Ishikawa (cell line): ENCODE results near the gene SEPTIN6.

Experiments
- CEBPB ChIP-seq: IDR thresholded peaks from 2 replicates; pipeline ENCODE4 v1.6.1; 2012
- CREB1 ChIP-seq: IDR thresholded peaks from 2 replicates; pipeline ENCODE4 v1.6.1; 2012; ENCODE audit warnings: low read depth
- EGR1 ChIP-seq: IDR thresholded peaks from 2 replicates; pipeline ENCODE4 v1.6.1; 2012
- EP300 ChIP-seq: IDR thresholded peaks from 2 replicates; pipeline ENCODE4 v1.6.1; 2012; ENCODE audit warnings: borderline replicate concordance
- FOXM1 ChIP-seq: IDR thresholded peaks from 2 replicates; pipeline ENCODE4 v1.6.1; 2012; ENCODE audit warnings: low read depth, borderline replicate concordance
- MAX ChIP-seq: IDR thresholded peaks from 2 replicates; pipeline ENCODE4 v1.6.1; 2012
- NFIC ChIP-seq: IDR thresholded peaks from 2 replicates; pipeline ENCODE4 v1.6.1; 2012
- RAD21 ChIP-seq: IDR thresholded peaks from 2 replicates; pipeline ENCODE4 v1.6.1; 2012; ENCODE audit warnings: low read depth
- REST ChIP-seq: IDR thresholded peaks from 2 replicates; pipeline ENCODE4 v1.6.1; 2012; ENCODE audit warnings: low read depth, mild to moderate bottlenecking
- TAF1 ChIP-seq: IDR thresholded peaks from 2 replicates; pipeline ENCODE4 v1.6.1; 2012; ENCODE audit warnings: low read depth, mild to moderate bottlenecking
- TCF12 ChIP-seq: IDR thresholded peaks from 2 replicates; pipeline ENCODE4 v1.6.1; 2012; ENCODE audit warnings: low read depth
- TEAD4 ChIP-seq: IDR thresholded peaks from 2 replicates; pipeline ENCODE4 v1.6.1; 2012
- USF1 ChIP-seq: IDR thresholded peaks from 2 replicates; pipeline ENCODE4 v1.6.1; 2012
- YY1 ChIP-seq: IDR thresholded peaks from 2 replicates; pipeline ENCODE4 v1.6.1; 2012; ENCODE audit warnings: low read depth

SEPTIN6 gene

GRCh38 chrX:119682019-119682989 is 10.7 kb downstream of the SEPTIN6 start:
- no peak for TF ChIP-seq FOXM1
- TF ChIP-seq YY1, result no peak
- no peak for TF ChIP-seq TCF12
- no peak for TF ChIP-seq TEAD4
- TF ChIP-seq RAD21, result no peak
- TF ChIP-seq MAX, result no peak
- no peak for TF ChIP-seq EP300
- no peak for TF ChIP-seq USF1

GRCh38 chrX:119677654-119677981 is 15.3 kb downstream of the SEPTIN6 start:
- TF ChIP-seq NFIC, result no peak
- no peak for TF ChIP-seq EGR1
- TF ChIP-seq TAF1, result no peak
- no peak for TF ChIP-seq REST
- TF ChIP-seq YY1, result no peak
- TF ChIP-seq TCF12, result no peak
- TF ChIP-seq CREB1, result no peak
- no peak for TF ChIP-seq USF1
- TF ChIP-seq CEBPB, result no peak
- TF ChIP-seq MAX, result no peak
- TF ChIP-seq TEAD4, result no peak
- no peak for TF ChIP-seq EP300

GRCh38 chrX:119676949-119677653 is 15.9 kb downstream of the SEPTIN6 start:
- TF ChIP-seq TCF12 (no peak), TAF1 (no peak), CEBPB (no peak), NFIC (no peak), TEAD4 (no peak), EP300 (no peak), RAD21 (no peak)

GRCh38 chrX:119673336-119673735 is 19.6 kb downstream of the SEPTIN6 start:
- TF ChIP-seq CREB1 (no peak), MAX (no peak)

- TF ChIP-seq CREB1 (no peak), YY1 (no peak), REST (no peak), USF1 (no peak), RAD21 (no peak), TEAD4 (no peak)
These were observed 20.5 kb downstream of the SEPTIN6 start for GRCh38 chrX:119672426-119672825.
